Kidney (tissue), 14 donors: Measurements from ENCODE around the gene ZBTB40. TPM values are rescaled to one million over a fixed set of nuclear protein-coding genes. Genes with fewer than 3 reads are reported as not detected.

Experiments used
- DNase-seq, 5 donors: peaks; one replicate each; pipeline ENCODE4 v3.0.0-alpha.2; 2013 to 2020
- FAIRE-seq: peaks from 2 replicates; lab custom pipeline; 2012; peaks lifted over from hg19 to GRCh38; lab: Jason Lieb, UNC
- H3K27ac ChIP-seq, 2 donors: one replicate each; pipeline ENCODE4 v1.7.0; 2013; ENCODE audit warnings: low read depth in 2 of 2, low read length in 2 of 2, inconsistent platforms in 1 of 2
- H3K27me3 ChIP-seq: one replicate; pipeline ENCODE4 v1.7.1; 2013; ENCODE audit warnings: low read length, inconsistent platforms; ENCODE audit not compliant: control insufficient read depth, insufficient read depth
- H3K36me3 ChIP-seq, 3 donors: one replicate each; pipeline versions ENCODE4 v1.7.0 to v1.7.1; 2013; ENCODE audit warnings: low read length in 3 of 3, control low read depth in 1 of 3, inconsistent platforms in 1 of 3; ENCODE audit not compliant: insufficient read depth in 3 of 3, control insufficient read depth in 2 of 3
- H3K4me1 ChIP-seq, 3 donors: one replicate each; pipeline versions ENCODE4 v1.7.0 to v1.7.1; 2013; ENCODE audit warnings: low read length in 3 of 3, inconsistent platforms in 1 of 3, low read depth in 1 of 3; ENCODE audit not compliant: control insufficient read depth in 2 of 3, insufficient read depth in 2 of 3
- H3K4me3 ChIP-seq, 3 donors: one replicate each; pipeline versions ENCODE4 v1.7.0 to v1.8.1; 2013; ENCODE audit warnings: low read length in 3 of 3, control low read depth in 1 of 3, inconsistent platforms in 1 of 3
- H3K9ac ChIP-seq, 3 donors: one replicate each; pipeline versions ENCODE4 v1.7.0 to v1.7.1; 2013; ENCODE audit warnings: low read length in 3 of 3, control low read depth in 1 of 3, inconsistent platforms in 1 of 3
- H3K9me3 ChIP-seq, 3 donors: one replicate each; pipeline versions ENCODE4 v1.7.0 to v1.7.1; 2013; ENCODE audit warnings: low read length in 3 of 3, control low read depth in 1 of 3, inconsistent platforms in 1 of 3; ENCODE audit not compliant: control insufficient read depth in 2 of 3, insufficient read depth in 1 of 3
- intact Hi-C: fragments of 100-400 bp; cut with DNase I; formaldehyde crosslinking; loops from one replicate; pipeline ENCODE4 v1.11.1; 2022
- polyA plus RNA-seq: library from polyadenylated mRNA; stranded (reverse); fragments of 350-450 nt; fragmentation: Illumina TruSeq; extraction: RNeasy Lipid Tissue Mini Kit (QIAGEN cat#74804); gene quantifications from one replicate; pipeline ENCODE4 v1.2.3, GENCODE V29; 2014; ENCODE audit warnings: low read depth, low replicate concordance; ENCODE audit not compliant: insufficient read depth
- total RNA-seq: library from RNA; stranded (reverse); fragmentation: NEBNext Ultra II Directional; extraction: Animal tissue kit (Norgen Biotek cat#: 25700); gene quantifications from one replicate; pipeline ENCODE4 v1.2.1, GENCODE V29; 2021
- TF ChIP-seq, protein P1 (sequence below): IDR thresholded peaks from 3 replicates; pipeline ENCODE4 v1.5.1; 2012; ENCODE audit warnings: mild to moderate bottlenecking, moderate library complexity, borderline replicate concordance; ENCODE audit not compliant: insufficient read depth; ENCODE audit errors: extremely low read depth
- donor health status: control.
- donor health status: control.
- donor health status: control.
- donor health status: control.
- donor health status: control.
- donor health status: DM: yes; HTN: yes; CAD: no.
- donor health status: Normal renal cell carcinoma (clear cell type).

ZBTB40 gene
- total and polyA plus RNA-seq, 2 donors from 2014 or later, result 4.3 to 17.4 TPM

DNA sequence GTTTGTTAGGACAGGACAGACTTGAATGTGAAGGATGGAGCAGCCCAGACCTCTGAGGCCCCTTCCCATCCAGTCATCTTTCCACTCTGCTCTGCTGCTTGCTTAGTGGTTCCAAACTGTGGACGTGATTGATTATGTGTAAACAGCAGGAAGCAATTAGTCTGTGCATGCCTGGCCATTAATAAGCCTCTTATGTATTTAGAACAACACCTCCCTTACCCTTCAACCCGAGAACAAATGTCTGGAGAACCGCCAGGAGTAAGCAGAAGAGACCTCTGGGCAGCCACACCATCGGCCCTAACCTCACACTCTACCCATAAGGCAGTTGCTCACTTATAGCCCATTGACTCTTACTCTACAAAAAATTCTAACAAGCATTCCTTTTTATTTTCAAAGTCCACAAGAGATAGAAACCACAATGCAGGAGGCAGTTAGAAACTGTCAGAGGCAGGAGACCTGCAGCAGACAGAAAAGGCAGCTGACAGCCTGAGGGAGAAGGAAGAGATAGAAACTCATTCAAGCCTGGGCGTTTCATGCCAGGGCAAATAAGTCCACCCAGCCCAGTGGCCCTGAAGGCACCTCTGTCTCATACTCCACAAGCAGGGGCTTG, 105.8 kb downstream of the ZBTB40 start:
- TF ChIP-seq, protein P1, sequence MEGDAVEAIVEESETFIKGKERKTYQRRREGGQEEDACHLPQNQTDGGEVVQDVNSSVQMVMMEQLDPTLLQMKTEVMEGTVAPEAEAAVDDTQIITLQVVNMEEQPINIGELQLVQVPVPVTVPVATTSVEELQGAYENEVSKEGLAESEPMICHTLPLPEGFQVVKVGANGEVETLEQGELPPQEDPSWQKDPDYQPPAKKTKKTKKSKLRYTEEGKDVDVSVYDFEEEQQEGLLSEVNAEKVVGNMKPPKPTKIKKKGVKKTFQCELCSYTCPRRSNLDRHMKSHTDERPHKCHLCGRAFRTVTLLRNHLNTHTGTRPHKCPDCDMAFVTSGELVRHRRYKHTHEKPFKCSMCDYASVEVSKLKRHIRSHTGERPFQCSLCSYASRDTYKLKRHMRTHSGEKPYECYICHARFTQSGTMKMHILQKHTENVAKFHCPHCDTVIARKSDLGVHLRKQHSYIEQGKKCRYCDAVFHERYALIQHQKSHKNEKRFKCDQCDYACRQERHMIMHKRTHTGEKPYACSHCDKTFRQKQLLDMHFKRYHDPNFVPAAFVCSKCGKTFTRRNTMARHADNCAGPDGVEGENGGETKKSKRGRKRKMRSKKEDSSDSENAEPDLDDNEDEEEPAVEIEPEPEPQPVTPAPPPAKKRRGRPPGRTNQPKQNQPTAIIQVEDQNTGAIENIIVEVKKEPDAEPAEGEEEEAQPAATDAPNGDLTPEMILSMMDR, result no peak

DNA sequence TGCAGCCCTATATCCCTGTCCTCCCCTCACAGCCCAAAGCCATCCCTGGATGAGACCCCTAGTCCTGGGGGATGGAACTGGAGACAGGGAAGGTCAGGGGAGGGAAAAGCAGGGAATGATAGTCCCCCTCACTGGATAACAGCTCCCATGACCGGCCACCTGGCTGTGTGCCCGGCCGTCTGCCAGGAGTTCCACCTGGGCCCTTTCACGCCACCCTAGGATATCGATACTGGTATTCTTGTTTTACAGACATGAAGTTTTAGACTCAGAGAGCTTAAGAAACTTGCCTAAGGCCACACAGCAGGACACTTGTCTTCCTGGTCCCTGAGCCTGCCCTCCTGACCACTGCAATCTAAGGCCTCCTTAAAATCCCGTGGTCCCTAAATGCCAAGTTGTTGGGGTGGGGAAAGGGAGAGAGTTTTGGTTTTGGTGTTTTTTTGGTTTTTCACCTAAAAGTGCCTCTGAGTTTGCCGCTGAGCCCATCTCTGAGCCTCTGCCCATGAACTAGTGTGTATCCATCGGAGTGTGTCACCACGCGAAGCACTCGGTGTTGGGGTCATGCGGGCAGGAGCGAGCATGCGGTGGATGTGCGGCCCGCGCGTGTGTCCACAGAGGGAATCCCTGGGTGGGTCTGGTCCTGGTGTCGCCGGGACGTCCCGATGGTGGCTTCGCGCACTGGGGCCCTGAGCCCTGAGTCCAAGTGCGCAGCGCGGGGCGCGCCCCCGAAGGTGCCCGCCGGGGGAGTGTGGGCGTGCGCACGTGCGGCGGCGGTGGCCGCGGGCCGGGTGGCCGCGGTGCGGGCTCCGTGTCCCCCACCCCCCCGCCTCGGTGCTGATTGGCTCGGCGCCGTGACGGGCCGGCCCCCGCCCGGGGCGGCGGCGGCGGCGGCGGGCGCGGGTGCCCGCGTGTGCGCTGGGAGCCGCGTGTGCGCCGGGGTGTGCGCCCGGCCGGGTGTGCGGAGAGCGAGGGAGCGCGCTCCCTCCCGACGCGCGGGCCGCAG, 111.2 kb downstream of the ZBTB40 start, which contains the start of gene EPHA8:
Gene EPHA8 (plus strand): TSS at position 906 of the 1,000 bp plus-strand sequence. CDS start 147 bp downstream, outside the sequence.
- Histone ChIP-seq H3K4me1 (no peaks in the 10 kb centered on the region), H3K9me3 (no peaks in the 10 kb centered on the region), H3K36me3 (no peaks in the 10 kb centered on the region), H3K27me3 (peaks cover 4% of the 10 kb centered on the region), H3K4me3 (no peak within 1 kb of the TSS), H3K27ac (no peak within 1 kb of the TSS), H3K9ac (no peak within 1 kb of the TSS)
- TF ChIP-seq, protein P1, result no peak
- DNase-seq (peak in 2 of 5 donors; percentile 41 to 54), FAIRE-seq (no peak)
- intact Hi-C loops, result no loop called here

More for the DNA sequence above, 105.8 kb downstream of the ZBTB40 start:
- Histone ChIP-seq H3K36me3 (no peaks in the 10 kb centered on the region), H3K4me1 (no peaks in the 10 kb centered on the region), H3K27me3 (peaks cover 4% of the 10 kb centered on the region), H3K4me3 (no peak overlapping the region), H3K27ac (no peak overlapping the region), H3K9me3 (no peaks in the 10 kb centered on the region), H3K9ac (no peak overlapping the region)
- FAIRE-seq (no peak), DNase-seq (peak in 3 of 5 donors; percentile 27 to 63 (median 30))
- intact Hi-C loops, result no loop called here

DNA sequence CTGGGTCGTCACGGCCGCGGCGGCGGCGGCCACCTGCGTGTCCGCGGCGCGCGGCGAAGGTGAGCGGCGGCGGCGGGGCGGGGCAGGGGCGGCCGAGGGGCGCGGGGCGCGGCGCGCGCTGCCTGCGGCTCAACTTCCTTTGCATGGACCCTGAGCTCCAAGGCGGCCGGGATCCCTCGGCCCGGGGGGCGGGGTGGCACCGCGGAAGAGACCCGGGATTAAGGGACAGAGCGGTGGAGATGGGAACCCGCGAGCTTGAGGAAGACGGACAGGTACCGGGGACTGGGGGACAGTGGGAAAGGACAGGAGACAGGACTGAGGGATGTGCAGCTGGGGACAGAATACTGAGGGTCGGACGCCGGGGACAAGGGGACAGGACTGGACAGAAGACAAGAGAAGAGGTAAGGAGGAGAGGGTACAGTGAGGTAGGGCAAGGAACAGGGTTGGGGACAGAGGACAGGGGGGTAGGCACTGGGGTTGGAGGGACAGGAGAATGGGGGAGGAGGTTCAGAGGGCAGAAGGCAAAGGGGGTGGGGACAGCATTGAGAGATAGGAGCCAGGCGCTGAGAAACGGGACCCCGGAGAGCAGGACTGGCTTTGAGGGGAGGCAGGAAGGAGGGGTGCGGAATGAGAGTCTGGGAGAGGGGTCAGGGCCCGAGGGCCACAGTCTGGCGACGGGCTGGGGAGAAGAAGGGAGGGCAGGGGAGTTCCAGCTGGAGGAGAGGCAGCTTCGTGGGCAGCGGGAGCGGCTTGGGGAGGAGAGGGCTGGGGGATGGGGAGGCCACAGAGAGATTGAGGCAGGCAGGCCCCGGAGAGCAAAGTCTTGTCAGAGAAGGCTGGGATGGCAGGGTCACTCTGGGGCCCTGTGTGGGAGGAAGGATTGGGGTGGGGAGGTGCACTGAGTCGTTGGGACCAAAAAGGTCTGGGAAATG, 112.3 kb downstream of the ZBTB40 start:
- no peak overlapping the region for H3K4me3 ChIP-seq
- TF ChIP-seq, protein P1, result no peak
- no peaks in the 10 kb centered on the region for H3K4me1 ChIP-seq
- no peaks in the 10 kb centered on the region for H3K9me3 ChIP-seq
- intact Hi-C loops, result no loop called here
- H3K27ac ChIP-seq, result no peak overlapping the region
- DNase-seq (peak in 1 of 5 donors; percentile 55), FAIRE-seq (no peak)
- no peak overlapping the region for H3K9ac ChIP-seq
- peaks cover 4% of the 10 kb centered on the region for H3K27me3 ChIP-seq
- no peaks in the 10 kb centered on the region for H3K36me3 ChIP-seq
